HEK293T (cell line): ENCODE data around the gene TRIM27.

Experiments used
- CTCF ChIA-PET: fragments of 350-600 bp; formaldehyde crosslinking; extraction: SDS; loops from one replicate; lab custom pipeline; 2021; ENCODE audit warnings: antibody characterized with exemption, inconsistent platforms; lab: Yijun Ruan, JAX
- POLR2A ChIA-PET: fragments of 350-600 bp; formaldehyde crosslinking; extraction: SDS; loops from one replicate; lab custom pipeline; 2020; ENCODE audit warnings: antibody characterized with exemption, inconsistent platforms; lab: Yijun Ruan, JAX
- DNase-seq: peaks from one replicate; pipeline ENCODE4 v3.0.0; 2012; ENCODE audit warnings: mixed read lengths; ENCODE audit errors: extremely low spot score
- ARNT ChIP-seq: fragments of 450-650 bp; IDR thresholded peaks from 2 replicates; pipeline ENCODE4 v1.6.1; 2017; ENCODE audit warnings: mild to moderate bottlenecking
- BHLHE40 ChIP-seq: fragments of 450-650 bp; IDR thresholded peaks from 2 replicates; pipeline ENCODE4 v1.6.1; 2016; ENCODE audit warnings: mild to moderate bottlenecking, moderate library complexity, borderline replicate concordance
- CTBP1 ChIP-seq: fragments of 450-650 bp; IDR thresholded peaks from 2 replicates; pipeline ENCODE4 v1.6.1; 2016; ENCODE audit warnings: borderline replicate concordance
- ELF4 ChIP-seq: fragments of 450-650 bp; IDR thresholded peaks from 2 replicates; pipeline ENCODE4 v1.6.1; 2017; ENCODE audit warnings: antibody characterized with exemption
- FOXA1 ChIP-seq: fragments of 450-650 bp; IDR thresholded peaks from 2 replicates; pipeline ENCODE4 v1.6.1; 2016; ENCODE audit warnings: mild to moderate bottlenecking
- FOXK2 ChIP-seq: fragments of 450-650 bp; IDR thresholded peaks from 2 replicates; pipeline ENCODE4 v1.6.1; 2016; ENCODE audit warnings: mild to moderate bottlenecking
- FOXM1 ChIP-seq: fragments of 450-650 bp; IDR thresholded peaks from 2 replicates; pipeline ENCODE4 v1.6.1; 2017; ENCODE audit warnings: mild to moderate bottlenecking, borderline replicate concordance
- HDGF ChIP-seq: fragments of 450-650 bp; IDR thresholded peaks from 2 replicates; pipeline ENCODE4 v1.6.1; 2017; ENCODE audit warnings: antibody characterized with exemption, borderline replicate concordance
- LEF1 ChIP-seq: fragments of 450-650 bp; IDR thresholded peaks from 2 replicates; pipeline ENCODE4 v1.6.1; 2017; ENCODE audit warnings: mild to moderate bottlenecking, borderline replicate concordance
- NFRKB ChIP-seq: fragments of 450-650 bp; IDR thresholded peaks from 2 replicates; pipeline ENCODE4 v1.6.1; 2016; ENCODE audit warnings: mild to moderate bottlenecking, moderate library complexity
- PKNOX1 ChIP-seq: fragments of 450-650 bp; IDR thresholded peaks from 2 replicates; pipeline ENCODE4 v1.6.1; 2016
- SP1 ChIP-seq: fragments of 450-650 bp; IDR thresholded peaks from 2 replicates; pipeline ENCODE4 v1.6.1; 2017
- SUZ12 ChIP-seq: fragments of 450-650 bp; IDR thresholded peaks from 2 replicates; pipeline ENCODE4 v1.6.1; 2016; ENCODE audit warnings: mild to moderate bottlenecking
- TARDBP ChIP-seq: fragments of 450-650 bp; IDR thresholded peaks from 2 replicates; pipeline ENCODE4 v1.6.1; 2016
- ZNF384 ChIP-seq: fragments of 450-650 bp; IDR thresholded peaks from 2 replicates; pipeline ENCODE4 v1.6.1; 2016

The TRIM27 gene

DNA sequence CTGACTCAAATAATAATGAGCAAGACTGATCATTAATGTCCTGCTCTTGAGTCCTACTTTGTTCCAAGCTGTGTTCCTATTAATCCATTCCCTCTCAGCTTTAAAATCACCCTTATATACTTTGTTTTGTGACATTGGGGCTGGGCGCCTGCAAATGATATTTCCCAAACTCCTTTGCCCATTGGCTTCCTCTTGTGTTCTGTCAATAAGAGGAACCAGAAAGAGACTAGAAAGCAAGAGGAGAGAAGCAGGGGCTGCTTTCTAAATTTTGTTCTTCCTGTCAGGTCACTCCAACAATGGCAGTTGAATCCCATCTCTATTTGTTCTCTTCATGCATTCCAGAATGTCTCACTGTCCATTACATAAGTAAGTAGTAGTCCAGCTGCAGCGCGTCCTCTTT is 21.6 kb upstream of the TRIM27 start:
- DNase-seq, result no peak
- POLR2A ChIA-PET, result no interaction called here
- no peak for TF ChIP-seq ARNT
- no peak for TF ChIP-seq ZNF384
- no peak for TF ChIP-seq LEF1
- TF ChIP-seq PKNOX1, result no peak
- no peak for TF ChIP-seq CTBP1
- no peak for TF ChIP-seq SUZ12
- no peak for TF ChIP-seq HDGF
- TF ChIP-seq FOXA1, result no peak
- no peak for TF ChIP-seq SP1
- TF ChIP-seq FOXK2, result no peak
- CTCF ChIA-PET, result no interaction called here

DNA sequence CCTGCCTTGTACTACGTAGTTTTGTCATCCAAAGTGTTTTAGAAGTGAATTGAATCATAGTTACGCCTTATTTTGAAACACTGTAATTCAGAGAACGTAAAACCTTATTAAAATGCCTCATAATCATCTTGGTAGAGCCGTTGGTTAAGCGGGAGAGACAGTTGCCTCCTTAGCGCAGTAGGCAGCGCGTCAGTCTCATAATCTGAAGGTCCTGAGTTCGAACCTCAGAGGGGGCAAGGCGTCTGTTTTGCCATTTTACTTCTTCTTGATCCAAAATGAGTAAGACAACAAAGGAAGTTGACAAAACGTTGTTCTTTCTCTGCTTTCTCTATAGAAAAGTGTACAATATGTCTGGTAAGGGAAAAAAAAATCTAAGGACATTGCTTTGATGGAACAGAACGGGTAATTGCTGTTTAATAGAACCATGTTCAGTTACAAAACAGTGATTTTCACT is 20.7 kb upstream of the TRIM27 start:
- CTCF ChIA-PET, result no interaction called here
- no peak for DNase-seq
- TF ChIP-seq SP1 (no peak), FOXK2 (no peak), LEF1 (no peak), FOXA1 (no peak), HDGF (no peak), ZNF384 (no peak), BHLHE40 (no peak), PKNOX1 (no peak), TARDBP (no peak), ELF4 (no peak), NFRKB (no peak), CTBP1 (no peak)

DNA sequence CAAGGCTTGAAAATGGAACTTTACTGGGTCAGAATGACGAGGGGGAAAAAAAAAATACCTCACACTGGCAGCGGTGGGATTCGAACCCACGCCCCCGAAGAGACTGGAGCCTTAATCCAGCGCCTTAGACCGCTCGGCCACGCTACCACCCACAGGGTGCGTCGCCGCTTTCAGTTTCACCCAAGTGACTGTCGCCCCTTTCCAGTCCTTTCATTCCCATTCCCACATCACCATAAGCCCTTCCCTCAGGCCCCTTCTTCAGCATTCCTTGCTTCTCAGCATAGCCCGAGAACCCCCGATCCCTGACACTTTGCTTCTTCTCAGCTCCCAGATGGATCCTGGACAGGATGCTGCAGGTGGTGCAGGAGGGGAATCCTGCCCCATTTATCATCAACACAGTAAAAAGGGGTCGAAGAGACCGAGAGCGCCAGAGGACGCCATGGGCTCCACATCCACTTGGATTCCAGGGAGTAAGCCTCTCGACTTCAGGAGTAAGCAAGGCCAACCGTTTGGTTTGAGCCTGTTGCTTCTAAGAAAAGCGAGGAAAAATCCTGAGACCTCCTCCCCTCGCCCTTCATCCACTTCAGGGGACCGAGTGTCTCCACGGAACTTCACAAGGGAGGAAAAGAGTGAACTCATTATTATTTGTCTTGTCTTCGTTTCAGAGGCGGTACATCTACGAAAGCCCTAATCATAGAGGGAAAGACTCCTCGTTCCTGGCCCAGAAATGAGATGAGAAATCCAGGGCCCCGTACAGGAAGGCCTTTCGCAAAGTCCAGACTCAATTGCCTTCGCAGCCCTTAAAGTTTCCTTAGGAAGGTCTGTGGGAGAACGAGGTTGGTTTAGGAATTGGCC is 20.0 kb upstream of the TRIM27 start:
- CTCF ChIA-PET, result no interaction called here
- TF ChIP-seq CTBP1 (peak; percentile 30; the same call in 1 of the 2 replicates), FOXK2 (no peak), ZNF384 (peak; percentile 96), LEF1 (no peak), PKNOX1 (no peak), SP1 (no peak), NFRKB (no peak), FOXA1 (no peak)
- DNase-seq, result peak; percentile 64
- POLR2A ChIA-PET, result no interaction called here

More for the DNA sequence above, 20.7 kb upstream of the TRIM27 start:
- POLR2A ChIA-PET, result no interaction called here

GRCh38 chr6:28943223-28943556 is 19.4 kb upstream of the TRIM27 start:
- TF ChIP-seq ZNF384 (no peak), FOXA1 (no peak), SUZ12 (no peak), PKNOX1 (no peak)
- ChIA-PET POLR2A (no interaction called here), CTCF (no interaction called here)
- DNase-seq, result no peak

- POLR2A ChIA-PET, result interaction anchor here (1.0 to 6.1 kb wide), 4 partner anchors 9 to 43 kb away, joined by 4 to 57 read pairs (median 12); partner anchors contain the start of gene TRIM27
- peak; percentile 54 for DNase-seq
- no peak for TF ChIP-seq FOXM1
- TF ChIP-seq SP1, result no peak
- no peak for TF ChIP-seq ELF4
- TF ChIP-seq CTBP1, result 0 out of 2 replicates have a peak, but pooled peaks have one; percentile 18
- TF ChIP-seq NFRKB, result no peak
- TF ChIP-seq ZNF384, result peak; percentile 92
- CTCF ChIA-PET, result interaction anchor here (0.5 to 3.5 kb wide), 3 partner anchors 75 to 399 kb away, joined by 3 to 12 read pairs (median 4); no protein-coding TSS in a partner anchor
Observed at GRCh38 chr6:28941684-28942448, 18.1 kb upstream of the TRIM27 start.
